Measurements from ENCODE around the gene WDR64. TPM values are rescaled to one million over a fixed set of nuclear protein-coding genes. Genes with fewer than 3 reads are reported as not detected.

Gene WDR64
- total RNA-seq, 6 donors from 2014 or later, result 0.20 TPM; not detected in 5

GRCh38 chr1:241674805-241675384 lies 22.8 kb downstream of the WDR64 start:
- Histone ChIP-seq H3K36me3 (no peaks in the 10 kb centered on the region), H3K4me1 (no peaks in the 10 kb centered on the region), H3K27me3 (no peaks in the 10 kb centered on the region), H3K4me3 (no peak overlapping the region), H3K9me3 (no peaks in the 10 kb centered on the region), H3K27ac (no peak overlapping the region)
- DNase-seq (no peak), ATAC-seq (ENCODE audit: low FRiP score in 2 of 2) (no peak)
- TF ChIP-seq CTCF (IDR thresholded peaks at IDR 0.05) (no peak), POLR2A (IDR thresholded peaks at IDR 0.05) (no peak), POLR2AphosphoS5 (IDR thresholded peaks at IDR 0.05) (no peak), EP300 (IDR thresholded peaks at IDR 0.05) (no peak)
- WGBS, 2 donors, result 97 to 100% methylated on average over 1 of the region's 1 CpG

DNA sequence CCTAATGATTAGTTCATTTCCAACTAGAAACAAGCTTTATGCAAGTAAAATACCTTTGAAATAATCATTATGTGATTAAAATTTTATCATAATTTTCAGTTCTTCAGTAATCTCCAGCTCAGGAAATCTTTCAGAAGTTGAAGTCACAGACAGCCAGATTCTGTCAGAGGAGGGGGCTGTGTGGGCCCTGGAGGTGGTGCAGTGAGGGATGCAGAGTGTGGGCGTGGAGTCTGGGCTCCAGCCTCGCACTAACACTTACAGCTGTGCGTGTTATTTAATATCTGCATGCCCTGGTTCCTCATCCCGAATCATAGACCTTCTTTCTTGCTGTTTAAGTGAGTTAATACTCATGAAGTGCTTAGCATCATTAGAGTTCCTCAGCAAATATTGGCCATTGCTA lies 23.9 kb downstream of the WDR64 start:
- Histone ChIP-seq H3K4me3 (no peak overlapping the region), H3K27me3 (no peaks in the 10 kb centered on the region), H3K27ac (no peak overlapping the region), H3K4me1 (no peaks in the 10 kb centered on the region), H3K9me3 (no peaks in the 10 kb centered on the region), H3K36me3 (no peaks in the 10 kb centered on the region)
- TF ChIP-seq POLR2AphosphoS5 (IDR thresholded peaks at IDR 0.05) (no peak), POLR2A (IDR thresholded peaks at IDR 0.05) (no peak), CTCF (IDR thresholded peaks at IDR 0.05) (no peak)
- ATAC-seq (ENCODE audit: low FRiP score in 2 of 2) (no peak), DNase-seq (no peak)
- WGBS, 2 donors, result 69 to 75% methylated on average over 4 of the region's 4 CpGs

DNA sequence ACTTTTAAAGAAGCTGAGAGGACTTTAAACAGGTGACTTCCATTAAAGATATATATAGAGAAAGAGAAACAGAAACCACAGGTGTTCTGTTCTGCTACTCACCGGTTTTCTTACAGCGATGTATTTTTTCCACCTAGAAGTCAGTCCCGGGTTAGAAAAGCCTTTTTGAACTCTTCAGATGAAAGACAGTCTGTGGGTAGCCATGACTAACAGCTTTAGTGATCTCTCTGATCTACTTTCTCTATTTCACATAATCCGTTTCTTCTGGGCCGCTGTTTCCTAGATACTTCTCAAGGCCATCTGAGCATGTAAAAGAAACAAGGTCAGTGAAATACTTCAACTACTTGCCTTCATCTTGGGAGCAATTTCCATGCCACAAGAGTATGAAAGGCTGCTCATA lies 25.1 kb downstream of the WDR64 start:
- no peaks in the 10 kb centered on the region for H3K36me3 ChIP-seq
- WGBS, 2 donors, result 75 to 76% methylated on average over 5 of the region's 5 CpGs
- no peaks in the 10 kb centered on the region for H3K27me3 ChIP-seq
- no peak overlapping the region for H3K27ac ChIP-seq
- DNase-seq, result no peak
- H3K4me1 ChIP-seq, result no peaks in the 10 kb centered on the region
- no peak for ATAC-seq (ENCODE audit: low FRiP score in 2 of 2)
- no peaks in the 10 kb centered on the region for H3K9me3 ChIP-seq
- TF ChIP-seq CTCF (IDR thresholded peaks at IDR 0.05), result no peak
- no peak for TF ChIP-seq POLR2A (IDR thresholded peaks at IDR 0.05)
- TF ChIP-seq POLR2AphosphoS5 (IDR thresholded peaks at IDR 0.05), result no peak
- TF ChIP-seq EP300 (IDR thresholded peaks at IDR 0.05), result no peak
- no peak overlapping the region for H3K4me3 ChIP-seq

- ATAC-seq (ENCODE audit: low FRiP score in 2 of 2), result no peak
- H3K4me3 ChIP-seq, result no peak overlapping the region
- H3K4me1 ChIP-seq, result no peaks in the 10 kb centered on the region
- WGBS, 2 donors, result 87 to 95% methylated on average over 2 of the region's 2 CpGs
- no peak for DNase-seq
- H3K36me3 ChIP-seq, result no peaks in the 10 kb centered on the region
- TF ChIP-seq POLR2AphosphoS5 (IDR thresholded peaks at IDR 0.05), result no peak
- TF ChIP-seq CTCF (IDR thresholded peaks at IDR 0.05), result no peak
- no peak for TF ChIP-seq POLR2A (IDR thresholded peaks at IDR 0.05)
- no peak for TF ChIP-seq EP300 (IDR thresholded peaks at IDR 0.05)
- H3K27ac ChIP-seq, result no peak overlapping the region
- H3K9me3 ChIP-seq, result no peaks in the 10 kb centered on the region
- no peaks in the 10 kb centered on the region for H3K27me3 ChIP-seq
These were observed 26.5 kb downstream of the WDR64 start for GRCh38 chr1:241678536-241678935.

- whole genome bisulfite sequencing, 2 donors, result 86 to 93% methylated on average over 4 of the region's 4 CpGs
- no peak overlapping the region for H3K27ac ChIP-seq
- H3K4me3 ChIP-seq, result no peak overlapping the region
- no peak for ATAC-seq (ENCODE audit: low FRiP score in 2 of 2)
- H3K9me3 ChIP-seq, result no peaks in the 10 kb centered on the region
- no peaks in the 10 kb centered on the region for H3K27me3 ChIP-seq
- no peak for DNase-seq
- H3K4me1 ChIP-seq, result no peaks in the 10 kb centered on the region
- H3K36me3 ChIP-seq, result no peaks in the 10 kb centered on the region
- TF ChIP-seq CTCF (IDR thresholded peaks at IDR 0.05) (no peak), EP300 (IDR thresholded peaks at IDR 0.05) (no peak), POLR2AphosphoS5 (IDR thresholded peaks at IDR 0.05) (no peak), POLR2A (IDR thresholded peaks at IDR 0.05) (no peak)
These were observed 27.3 kb downstream of the WDR64 start for GRCh38 chr1:241679404-241679803.

Data from upper lobe of left lung (tissue), 6 donors.